ENCODE data around the gene PHYHD1.

PHYHD1 gene

DNA sequence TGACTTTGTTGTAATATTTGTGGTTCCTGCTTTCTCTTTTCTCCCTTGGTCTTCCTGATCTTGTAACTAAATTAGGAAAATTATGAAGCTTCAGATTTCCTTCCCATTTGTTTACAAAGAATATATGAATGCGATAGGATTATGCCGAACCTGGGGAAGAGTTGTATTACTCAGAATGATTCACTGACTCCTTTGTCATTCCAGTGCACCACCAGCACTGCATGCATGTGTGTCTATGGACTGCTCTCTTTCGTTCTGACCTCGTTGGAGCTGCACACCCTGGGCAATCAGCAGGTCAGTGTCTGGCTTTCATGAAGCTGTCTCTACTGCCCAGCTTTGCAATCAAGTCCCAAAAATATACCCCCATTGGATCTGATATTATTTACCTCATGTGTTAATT, 52.2 kb downstream of the PHYHD1 start:
- DNase-seq (ENCODE audit: low read depth): no peak

GRCh38 chr9:128979111-128979510, 58.3 kb downstream of the PHYHD1 start:
- no peak for DNase-seq (ENCODE audit: low read depth)

DNA sequence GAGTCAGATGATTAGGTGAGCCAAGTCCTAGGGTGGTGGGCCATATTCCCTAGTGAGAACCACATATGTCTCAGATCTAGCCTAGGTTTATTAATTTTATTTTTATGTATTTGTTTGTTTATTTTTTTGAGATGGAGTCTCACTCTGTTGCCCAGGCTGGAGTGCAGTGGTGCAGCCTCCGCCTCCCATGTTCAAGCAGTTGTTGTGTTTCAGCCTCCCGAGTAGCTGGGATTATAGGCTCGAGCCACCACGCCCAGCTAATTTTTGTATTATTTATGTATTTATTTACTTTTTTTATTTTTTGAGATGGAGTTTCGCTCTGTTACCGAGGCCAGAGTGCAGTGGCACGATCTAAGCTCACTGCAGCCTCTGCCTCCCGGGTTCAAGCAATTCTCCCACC, 62.8 kb downstream of the PHYHD1 start:
- DNase-seq (ENCODE audit: low read depth): no peak

DNA sequence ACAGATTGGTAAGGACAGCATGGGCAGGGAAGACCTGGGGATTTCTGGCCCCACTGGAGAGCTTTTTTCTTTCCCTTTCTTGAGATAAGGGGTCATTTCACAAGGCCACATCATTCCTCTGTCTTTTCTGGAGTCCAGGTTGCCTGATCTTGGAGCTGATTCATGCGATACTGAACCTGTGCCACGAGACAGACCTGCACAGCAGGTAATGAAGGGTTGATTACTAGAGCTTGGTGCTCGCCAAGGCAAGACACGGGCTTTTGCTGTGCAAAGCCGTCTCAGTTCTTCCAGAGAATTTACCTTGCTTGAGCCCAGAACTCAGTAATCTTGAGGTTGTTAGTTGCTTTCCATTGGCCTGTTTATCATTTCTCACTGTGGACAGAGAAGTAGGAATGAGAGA, 65.9 kb downstream of the PHYHD1 start:
- no peak for DNase-seq (ENCODE audit: low read depth)

DNA sequence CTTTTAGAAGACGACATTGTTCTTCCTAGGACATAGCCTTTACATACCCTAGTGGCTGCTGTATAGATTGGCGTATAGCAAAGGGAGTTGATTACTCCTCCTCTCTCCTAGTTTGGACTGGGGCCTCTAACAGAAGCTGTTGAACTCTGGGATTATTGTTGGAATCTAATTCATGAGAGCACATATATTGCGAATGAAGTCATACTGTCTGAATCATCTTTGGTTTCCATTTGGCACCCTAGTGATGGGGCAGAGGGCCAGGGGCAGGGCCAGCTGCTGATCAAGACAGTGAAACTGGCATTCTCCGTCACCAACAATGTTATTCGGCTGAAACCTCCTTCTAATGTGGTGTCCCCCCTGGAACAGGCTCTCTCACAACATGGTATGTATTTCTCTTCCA, 67.0 kb downstream of the PHYHD1 start:
- DNase-seq (ENCODE audit: low read depth): no peak

All from stimulated activated CD8-positive, alpha-beta memory T cell treated with anti-CD3 and anti-CD28 coated beads, Interleukin-7, amount 100 ng/mL, for 24 hours (primary cell).